Activated T-cell treated with anti-CD3 and anti-CD28 coated beads, Interleukin-2, amount 50 U/mL, for 4 hours (primary cell): ENCODE results near the gene FHIT. TPM values are rescaled to one million over a fixed set of nuclear protein-coding genes. Genes with fewer than 3 reads are reported as not detected.
"Not testable (repeated sequence)": the region's sequence is repeated elsewhere in the genome, so short reads cannot be mapped to it uniquely, and the experiment has no call there.

Experiments used
- ATAC-seq, 2 donors: fragments of 200-7000 bp; cut with Tn5 transposase; one replicate each; pipeline ENCODE4 v1.10.0; 2021
- DNase-seq: peaks from one replicate; pipeline ENCODE4 v3.0.0-alpha.2; 2020
- H3K27me3 Mint-ChIP-seq: one replicate; pipeline ENCODE4 v1.8.0; 2021; ENCODE audit warnings: low read depth, mixed read lengths
- H3K36me3 Mint-ChIP-seq: one replicate; pipeline ENCODE4 v1.8.0; 2022; ENCODE audit warnings: mixed read lengths; ENCODE audit not compliant: insufficient read depth
- H3K4me1 Mint-ChIP-seq: one replicate; pipeline ENCODE4 v1.8.0; 2021; ENCODE audit warnings: low read depth, mixed read lengths
- H3K4me3 Mint-ChIP-seq: one replicate; pipeline ENCODE4 v1.8.0; 2021; ENCODE audit warnings: mild to moderate bottlenecking, moderate library complexity, mixed read lengths
- H3K9me3 Mint-ChIP-seq: one replicate; pipeline ENCODE4 v1.8.0; 2021; ENCODE audit warnings: mixed read lengths
- total RNA-seq, 3 donors: library from RNA; stranded (reverse); gene quantifications; one replicate each; pipeline ENCODE4 v1.2.1, GENCODE V29; 2021

FHIT gene
- total RNA-seq, 3 donors from 2014 or later: 0.66 to 5.5 (median 2.4) TPM

DNA sequence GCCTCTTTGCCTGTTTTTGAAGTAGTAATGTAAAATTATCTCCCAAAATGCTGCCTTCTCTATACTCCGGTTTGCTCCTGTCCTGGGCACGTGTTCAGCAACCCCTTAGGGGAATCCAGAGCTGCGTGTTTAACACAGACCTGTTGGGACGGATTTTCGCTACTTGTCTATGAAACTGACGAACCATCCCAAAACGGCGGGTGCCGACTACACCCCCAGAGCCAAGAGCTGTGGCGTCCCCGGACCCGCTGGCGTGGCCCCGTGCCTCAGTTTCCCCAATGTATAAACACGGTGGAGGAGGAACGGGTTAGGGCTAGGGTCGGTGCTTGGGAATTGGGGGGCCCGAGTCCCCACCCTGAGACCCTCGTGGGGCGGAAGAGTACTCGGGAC lies 473 bp downstream of the FHIT start:
- DNase-seq (no peak), ATAC-seq (no peak)
- Mint-ChIP-seq H3K4me1 (peaks cover 19% of the 10 kb centered on the region), H3K9me3 (no peaks in the 10 kb centered on the region), H3K27me3 (peaks cover 4% of the 10 kb centered on the region), H3K36me3 (no peaks in the 10 kb centered on the region), H3K4me3 (peak overlapping the region; percentile 87)

DNA sequence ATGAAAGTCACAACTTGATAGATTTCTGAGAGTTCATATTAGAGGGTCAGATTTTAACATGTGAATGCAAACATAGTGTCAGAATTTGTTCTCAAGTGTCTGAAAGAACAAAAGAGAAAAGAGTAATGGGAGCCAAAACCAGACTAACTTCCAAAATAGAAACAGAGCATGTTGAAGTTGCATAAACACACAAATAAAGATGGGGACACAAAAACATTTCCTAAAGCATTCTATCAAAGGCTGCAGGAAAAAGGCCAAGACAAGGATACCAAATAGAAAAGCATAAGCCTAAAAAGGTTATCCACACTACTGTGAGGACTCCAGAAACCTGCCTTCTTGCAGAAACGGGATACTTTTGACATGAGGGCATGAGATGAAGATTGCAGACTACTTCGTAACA lies 2.8 kb downstream of the FHIT start:
- H3K9me3 Mint-ChIP-seq: no peaks in the 10 kb centered on the region
- no peaks in the 10 kb centered on the region for H3K36me3 Mint-ChIP-seq
- H3K4me3 Mint-ChIP-seq: no peak overlapping the region
- DNase-seq (no peak), ATAC-seq (no peak)
- peaks cover 4% of the 10 kb centered on the region for H3K27me3 Mint-ChIP-seq
- peaks cover 19% of the 10 kb centered on the region for H3K4me1 Mint-ChIP-seq

DNA sequence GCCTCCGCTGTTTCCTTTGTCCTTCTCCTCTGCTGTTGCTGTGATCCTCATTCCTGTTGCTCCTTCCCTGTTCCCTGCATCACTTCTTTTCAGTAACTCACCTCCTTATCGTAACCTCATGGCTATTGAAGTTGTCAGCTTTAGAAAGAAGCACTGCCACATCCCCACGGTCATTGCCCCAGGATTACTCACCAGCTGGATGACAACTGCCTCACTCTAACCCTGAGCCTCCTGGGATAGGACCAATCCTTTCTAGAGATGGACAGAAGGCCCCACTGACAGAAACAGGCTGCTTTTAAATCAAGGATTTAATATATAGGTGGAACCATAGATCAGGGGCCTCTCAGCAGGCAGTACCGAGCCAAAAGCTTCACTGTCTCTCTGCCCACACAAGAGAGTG lies 4.1 kb downstream of the FHIT start:
- Mint-ChIP-seq H3K9me3 (no peaks in the 10 kb centered on the region), H3K36me3 (no peaks in the 10 kb centered on the region), H3K27me3 (no peaks in the 10 kb centered on the region), H3K4me3 (no peak overlapping the region), H3K4me1 (peaks cover 18% of the 10 kb centered on the region)
- ATAC-seq: no peak
- DNase-seq: no peak

DNA sequence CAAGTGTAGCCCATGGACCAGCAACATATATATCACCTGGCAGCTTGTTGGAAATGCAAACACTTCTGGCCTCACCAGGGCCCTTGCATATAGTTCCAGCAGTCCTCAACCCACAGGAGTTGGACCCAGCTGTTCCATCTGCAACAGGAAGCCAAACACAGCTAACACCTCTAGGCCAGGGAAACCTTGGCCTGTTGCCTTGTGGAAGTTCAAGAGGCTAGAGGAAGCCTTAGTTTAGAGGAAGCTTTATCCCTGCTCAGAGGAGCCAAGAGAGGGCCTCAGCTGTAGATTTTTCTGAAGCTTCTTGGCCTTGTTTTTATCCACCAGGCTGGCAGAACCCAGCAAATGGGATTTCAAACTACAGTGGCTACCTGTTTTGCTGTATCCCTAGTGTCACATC lies 11.4 kb downstream of the FHIT start:
- no peaks in the 10 kb centered on the region for H3K36me3 Mint-ChIP-seq
- no peaks in the 10 kb centered on the region for H3K27me3 Mint-ChIP-seq
- H3K9me3 Mint-ChIP-seq: no peaks in the 10 kb centered on the region
- no peaks in the 10 kb centered on the region for H3K4me1 Mint-ChIP-seq
- DNase-seq (no peak), ATAC-seq (no peak)
- no peak overlapping the region for H3K4me3 Mint-ChIP-seq

DNA sequence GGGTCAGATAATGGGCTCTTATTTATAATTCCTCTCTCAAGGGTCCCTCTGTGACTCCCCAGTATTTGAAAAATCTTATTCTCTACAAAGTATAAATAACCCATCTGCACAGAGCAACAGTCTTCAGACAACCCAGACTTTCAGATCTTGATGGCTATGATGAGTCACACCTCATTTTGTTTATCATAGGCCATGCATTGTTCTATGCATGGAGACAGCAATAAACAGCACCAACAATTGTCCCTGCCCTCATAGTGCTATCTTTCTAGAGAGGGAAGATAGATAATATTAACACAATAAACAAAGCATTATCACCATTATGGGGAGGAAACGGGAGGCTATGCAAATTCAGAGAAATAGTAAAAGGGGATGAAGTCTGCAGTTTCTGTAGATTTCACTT lies 13.4 kb downstream of the FHIT start:
- no peak for DNase-seq
- no peaks in the 10 kb centered on the region for H3K4me1 Mint-ChIP-seq
- ATAC-seq: no peak
- no peaks in the 10 kb centered on the region for H3K36me3 Mint-ChIP-seq
- no peaks in the 10 kb centered on the region for H3K9me3 Mint-ChIP-seq
- no peaks in the 10 kb centered on the region for H3K27me3 Mint-ChIP-seq
- no peak overlapping the region for H3K4me3 Mint-ChIP-seq

DNA sequence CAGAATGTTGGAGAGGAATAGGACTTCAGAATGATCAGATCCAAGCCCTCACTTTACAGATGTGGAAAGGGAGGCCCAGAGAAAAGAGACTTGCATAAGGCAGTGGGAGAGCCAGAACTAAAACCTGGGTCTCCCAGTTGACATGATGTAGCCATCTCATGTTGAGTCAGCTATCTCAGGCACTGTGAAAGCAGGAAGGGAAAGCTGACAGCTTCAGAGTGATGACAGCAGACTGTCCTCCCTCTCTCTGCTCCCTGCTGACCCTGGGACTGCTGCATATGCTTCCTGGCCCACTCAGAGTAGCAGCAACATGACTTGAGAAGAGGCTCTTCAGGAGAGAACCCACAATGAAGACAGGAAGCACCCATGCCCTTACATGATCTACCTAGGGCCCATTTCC lies 14.7 kb downstream of the FHIT start:
- H3K9me3 Mint-ChIP-seq: no peaks in the 10 kb centered on the region
- H3K27me3 Mint-ChIP-seq: no peaks in the 10 kb centered on the region
- H3K4me3 Mint-ChIP-seq: no peak overlapping the region
- DNase-seq: no peak
- H3K4me1 Mint-ChIP-seq: no peaks in the 10 kb centered on the region
- no peak for ATAC-seq
- no peaks in the 10 kb centered on the region for H3K36me3 Mint-ChIP-seq

DNA sequence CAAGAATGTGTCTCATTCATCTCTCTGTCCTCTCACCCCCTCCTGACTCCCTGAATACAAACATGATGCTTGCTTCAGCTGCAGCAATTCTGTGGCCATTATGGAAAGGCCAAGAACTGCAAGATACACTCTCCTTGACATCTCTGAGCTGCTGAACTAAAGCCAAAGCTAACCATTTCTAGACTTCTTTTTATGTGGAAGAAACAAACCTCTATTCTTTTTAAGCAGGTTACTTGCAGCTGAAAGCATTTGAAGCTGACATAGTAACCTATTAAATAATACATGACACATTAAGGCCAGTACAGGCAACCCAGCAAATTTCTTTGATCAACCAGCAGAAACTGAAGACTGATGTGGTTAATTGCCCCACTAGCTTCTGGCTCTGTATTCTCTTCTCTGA lies 17.5 kb downstream of the FHIT start:
- DNase-seq (no peak), ATAC-seq (no peak)
- Mint-ChIP-seq H3K9me3 (no peaks in the 10 kb centered on the region), H3K36me3 (peaks cover 2% of the 10 kb centered on the region), H3K4me1 (no peaks in the 10 kb centered on the region), H3K4me3 (no peak overlapping the region), H3K27me3 (no peaks in the 10 kb centered on the region)

DNA sequence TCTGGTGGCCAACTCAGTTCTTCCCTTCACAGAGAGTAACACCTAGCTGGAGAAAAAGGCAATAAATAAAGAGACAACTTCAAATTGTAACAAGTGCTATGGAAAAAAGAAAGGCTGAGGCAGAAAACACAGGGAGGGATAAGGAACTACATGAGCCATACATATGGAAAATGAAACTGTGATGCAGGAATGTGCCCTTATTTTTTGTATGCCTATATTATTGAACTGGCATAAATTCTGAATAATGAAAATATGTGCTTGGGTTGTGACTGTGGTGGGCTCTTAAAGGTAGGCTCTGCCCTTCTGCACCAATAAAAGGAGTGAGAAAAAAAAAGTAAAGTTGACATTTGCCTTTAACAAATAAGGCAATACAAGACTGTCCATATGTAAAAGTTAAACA lies 19.6 kb downstream of the FHIT start:
- no peak for DNase-seq
- no peaks in the 10 kb centered on the region for H3K27me3 Mint-ChIP-seq
- H3K36me3 Mint-ChIP-seq: peaks cover 2% of the 10 kb centered on the region
- no peak for ATAC-seq
- H3K9me3 Mint-ChIP-seq: no peaks in the 10 kb centered on the region
- H3K4me1 Mint-ChIP-seq: no peaks in the 10 kb centered on the region
- H3K4me3 Mint-ChIP-seq: no peak overlapping the region

DNA sequence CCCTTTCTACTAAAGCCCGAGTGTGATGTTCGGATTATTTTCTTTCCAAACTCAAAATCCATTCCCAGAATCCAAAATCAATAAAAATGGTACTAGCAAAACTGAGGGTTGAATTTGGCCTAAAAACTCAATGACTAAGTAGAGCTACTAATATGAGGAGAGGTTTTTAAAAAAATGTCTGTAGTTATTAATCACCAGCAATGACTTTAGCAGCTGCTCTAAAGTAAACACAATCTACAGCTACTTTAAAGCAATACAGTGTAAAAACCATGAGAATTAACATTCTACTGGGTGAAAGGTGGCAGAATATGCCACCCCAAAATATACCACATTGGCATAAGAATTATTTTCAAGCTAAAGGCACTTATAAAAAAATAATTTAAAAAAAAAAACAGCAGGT lies 23.5 kb downstream of the FHIT start:
- no peaks in the 10 kb centered on the region for H3K4me1 Mint-ChIP-seq
- H3K9me3 Mint-ChIP-seq: no peaks in the 10 kb centered on the region
- H3K4me3 Mint-ChIP-seq: no peak overlapping the region
- peaks cover 2% of the 10 kb centered on the region for H3K36me3 Mint-ChIP-seq
- no peaks in the 10 kb centered on the region for H3K27me3 Mint-ChIP-seq
- DNase-seq (no peak), ATAC-seq (no peak)

DNA sequence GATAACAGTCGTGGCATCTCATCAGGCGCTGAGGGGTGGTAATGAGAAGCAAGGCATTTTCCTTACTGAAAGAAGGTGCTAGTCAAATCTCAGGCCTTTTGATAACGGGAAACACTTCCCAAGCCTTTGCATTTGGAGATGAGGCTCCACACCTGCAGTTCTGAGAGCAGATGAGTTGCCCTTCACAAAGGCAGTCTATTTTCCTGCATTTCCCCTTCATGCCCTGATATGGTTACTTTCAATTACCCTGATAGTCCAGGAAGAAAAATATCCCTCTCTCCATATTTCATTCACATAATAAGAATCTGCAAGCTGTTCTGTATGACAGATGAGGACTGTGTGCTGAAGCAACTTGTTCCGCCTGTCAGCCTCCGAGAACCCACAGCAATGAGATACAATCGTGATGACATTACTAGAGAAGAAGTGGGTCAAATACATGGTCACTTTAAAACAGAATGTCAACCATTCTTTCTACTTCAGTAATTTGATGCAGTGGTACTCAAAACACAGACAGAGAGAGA lies 25.0 kb downstream of the FHIT start:
- DNase-seq (no peak), ATAC-seq (no peak)
- no peaks in the 10 kb centered on the region for H3K27me3 Mint-ChIP-seq
- no peaks in the 10 kb centered on the region for H3K9me3 Mint-ChIP-seq
- no peaks in the 10 kb centered on the region for H3K4me1 Mint-ChIP-seq
- no peaks in the 10 kb centered on the region for H3K36me3 Mint-ChIP-seq
- H3K4me3 Mint-ChIP-seq: no peak overlapping the region

DNA sequence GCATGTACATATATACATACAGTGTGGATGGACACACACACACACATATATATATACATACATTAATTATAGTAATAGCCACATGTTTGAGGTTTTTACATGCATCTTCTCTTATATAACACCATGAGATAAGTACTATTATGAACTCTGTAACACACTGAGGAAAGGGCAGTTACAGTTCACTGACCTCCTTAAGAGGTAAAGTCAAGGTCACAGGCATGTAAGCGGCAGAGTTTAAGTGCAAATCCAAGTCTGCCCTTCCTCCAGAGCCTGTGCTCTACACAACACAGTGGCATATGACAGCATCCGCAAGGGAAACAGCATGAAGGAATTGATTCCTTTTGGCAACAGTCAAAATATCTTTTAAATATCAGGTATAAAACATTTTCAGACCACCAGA lies 26.4 kb downstream of the FHIT start:
- ATAC-seq (no peak), DNase-seq (no peak)
- H3K4me3 Mint-ChIP-seq: no peak overlapping the region
- H3K4me1 Mint-ChIP-seq: no peaks in the 10 kb centered on the region
- no peaks in the 10 kb centered on the region for H3K36me3 Mint-ChIP-seq
- H3K9me3 Mint-ChIP-seq: no peaks in the 10 kb centered on the region
- H3K27me3 Mint-ChIP-seq: no peaks in the 10 kb centered on the region

DNA sequence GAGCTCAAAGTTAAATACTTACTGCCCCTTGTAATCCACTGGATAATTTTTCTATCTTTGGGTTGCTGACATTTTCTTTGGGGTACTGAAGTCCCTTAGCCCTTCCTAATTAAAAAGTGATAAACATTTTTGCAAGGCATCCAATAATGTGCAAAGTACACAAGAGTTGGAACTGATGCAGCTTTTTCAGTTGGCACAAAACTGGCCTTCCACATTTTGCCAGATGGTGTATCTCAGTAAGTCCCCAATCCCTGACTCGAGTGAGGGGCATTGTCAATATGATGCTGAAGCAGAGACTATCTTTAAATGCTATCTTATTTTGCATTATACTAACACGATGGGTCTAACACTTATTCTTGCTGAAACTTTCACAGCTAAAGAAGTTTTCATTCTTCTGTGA lies 27.8 kb downstream of the FHIT start:
- no peaks in the 10 kb centered on the region for H3K9me3 Mint-ChIP-seq
- ATAC-seq: no peak
- no peaks in the 10 kb centered on the region for H3K4me1 Mint-ChIP-seq
- no peaks in the 10 kb centered on the region for H3K36me3 Mint-ChIP-seq
- H3K4me3 Mint-ChIP-seq: no peak overlapping the region
- DNase-seq: no peak
- H3K27me3 Mint-ChIP-seq: no peaks in the 10 kb centered on the region

DNA sequence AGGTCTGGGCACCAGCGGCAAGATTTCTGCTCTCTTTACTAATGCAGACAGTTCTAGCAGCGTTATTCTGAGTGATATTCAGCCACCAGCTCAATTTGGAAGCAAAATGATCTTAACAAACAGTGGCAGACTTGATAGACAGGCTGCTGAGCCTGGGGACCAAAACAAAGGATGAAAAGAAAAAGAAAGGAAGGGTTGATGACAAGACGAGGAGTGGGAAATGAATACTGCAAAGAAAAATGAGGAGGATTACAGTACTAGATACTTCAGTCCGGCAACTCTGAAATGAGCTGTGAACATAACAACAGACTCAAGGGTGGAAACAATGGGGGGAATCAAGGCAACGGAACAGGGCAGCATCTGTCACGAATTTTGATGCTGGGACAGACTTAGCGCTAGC lies 28.8 kb downstream of the FHIT start:
- no peaks in the 10 kb centered on the region for H3K9me3 Mint-ChIP-seq
- no peaks in the 10 kb centered on the region for H3K4me1 Mint-ChIP-seq
- no peaks in the 10 kb centered on the region for H3K27me3 Mint-ChIP-seq
- no peaks in the 10 kb centered on the region for H3K36me3 Mint-ChIP-seq
- ATAC-seq (no peak), DNase-seq (no peak)
- H3K4me3 Mint-ChIP-seq: no peak overlapping the region

DNA sequence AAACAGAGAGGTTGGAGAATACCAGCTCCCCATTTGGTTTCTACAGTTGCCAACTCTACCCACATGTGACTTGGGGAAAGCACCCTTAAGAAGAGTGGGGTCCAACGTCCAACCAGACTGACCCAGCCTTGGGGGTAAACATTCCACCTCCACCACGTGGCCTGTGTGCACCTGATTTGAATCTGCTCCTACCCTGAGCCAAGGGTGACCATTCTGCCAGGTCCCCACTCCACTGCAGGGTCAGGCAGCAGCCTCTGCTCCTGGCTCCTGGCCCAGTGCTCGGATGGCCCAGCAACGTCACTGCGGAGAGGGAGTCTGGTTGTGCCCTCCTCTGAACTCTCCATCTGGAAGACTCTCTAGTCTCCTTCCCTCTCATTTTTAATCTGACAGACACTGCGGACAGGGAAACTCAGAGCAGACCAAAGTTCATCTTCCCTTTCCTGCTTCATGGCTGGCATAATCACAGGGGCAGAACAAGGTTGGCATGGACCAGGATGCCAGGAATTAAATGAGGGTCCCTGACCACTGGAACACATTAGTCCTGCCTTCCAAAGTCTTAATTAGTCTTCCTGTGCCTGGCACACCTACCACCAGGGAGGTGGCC lies 29.4 kb downstream of the FHIT start:
- DNase-seq: no peak
- Mint-ChIP-seq H3K36me3 (no peaks in the 10 kb centered on the region), H3K9me3 (no peaks in the 10 kb centered on the region), H3K4me1 (no peaks in the 10 kb centered on the region), H3K4me3 (no peak overlapping the region), H3K27me3 (no peaks in the 10 kb centered on the region)
- no peak for ATAC-seq

DNA sequence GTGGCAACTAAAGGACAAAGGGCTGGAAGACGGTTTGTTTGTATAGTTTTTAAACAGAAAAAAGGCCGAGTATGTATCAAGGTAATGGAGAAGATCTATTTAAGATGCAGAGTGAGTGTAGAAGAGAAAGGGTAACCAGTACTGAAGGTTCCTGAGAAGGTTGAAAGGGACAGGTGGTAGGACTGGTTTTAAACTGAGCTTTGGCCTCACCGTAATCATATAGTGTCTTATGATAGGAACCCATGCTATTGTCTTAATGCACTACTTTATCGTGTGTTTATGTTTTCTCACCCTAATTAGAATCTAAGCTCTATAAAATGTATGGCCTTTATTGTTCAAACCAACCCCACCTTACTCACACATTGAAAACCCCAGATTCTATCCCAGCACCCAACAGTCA lies 32.7 kb downstream of the FHIT start:
- DNase-seq (no peak), ATAC-seq (no peak)
- H3K4me3 Mint-ChIP-seq: no peak overlapping the region
- H3K9me3 Mint-ChIP-seq: no peaks in the 10 kb centered on the region
- no peaks in the 10 kb centered on the region for H3K36me3 Mint-ChIP-seq
- no peaks in the 10 kb centered on the region for H3K4me1 Mint-ChIP-seq
- H3K27me3 Mint-ChIP-seq: no peaks in the 10 kb centered on the region

DNA sequence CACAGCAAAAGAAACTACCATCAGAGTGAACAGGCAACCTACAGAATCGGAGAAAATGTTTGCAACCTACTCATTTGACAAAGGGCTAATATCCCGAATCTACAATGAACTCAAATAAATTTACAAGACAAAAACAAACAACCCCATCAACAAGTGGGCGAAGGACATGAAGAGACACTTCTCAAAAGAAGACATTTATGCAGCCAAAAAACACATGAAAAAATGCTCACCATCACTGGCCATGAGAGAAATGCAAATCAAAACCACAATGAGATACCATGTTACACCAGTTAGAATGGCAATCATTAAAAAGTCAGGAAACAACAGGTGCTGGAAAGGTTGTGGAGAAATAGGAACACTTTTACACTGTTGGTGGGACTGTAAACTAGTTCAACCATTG lies 35.1 kb downstream of the FHIT start:
- H3K36me3 Mint-ChIP-seq, H3K27me3 Mint-ChIP-seq, ATAC-seq, H3K4me1 Mint-ChIP-seq, DNase-seq, H3K4me3 Mint-ChIP-seq, H3K9me3 Mint-ChIP-seq: not testable (repeated sequence)
